GM18907 (cell line): ENCODE data around the gene FGFRL1.
"Not testable (repeated sequence)": the region's sequence is repeated elsewhere in the genome, so short reads cannot be mapped to it uniquely, and the experiment has no call there.

Experiments
- ATAC-seq: cut with Tn5 transposase; IDR thresholded peaks from one replicate; pipeline ENCODE4 v1.9.1; 2021; ENCODE audit warnings: mild to moderate bottlenecking, moderate library complexity; ENCODE audit not compliant: unreplicated experiment

Gene FGFRL1

GRCh38 chr4:1048773-1049590 lies 37.6 kb downstream of the FGFRL1 start:
- ATAC-seq, result no peak

- no peak for ATAC-seq
Measured at GRCh38 chr4:1049591-1049905, 38.1 kb downstream of the FGFRL1 start.

DNA sequence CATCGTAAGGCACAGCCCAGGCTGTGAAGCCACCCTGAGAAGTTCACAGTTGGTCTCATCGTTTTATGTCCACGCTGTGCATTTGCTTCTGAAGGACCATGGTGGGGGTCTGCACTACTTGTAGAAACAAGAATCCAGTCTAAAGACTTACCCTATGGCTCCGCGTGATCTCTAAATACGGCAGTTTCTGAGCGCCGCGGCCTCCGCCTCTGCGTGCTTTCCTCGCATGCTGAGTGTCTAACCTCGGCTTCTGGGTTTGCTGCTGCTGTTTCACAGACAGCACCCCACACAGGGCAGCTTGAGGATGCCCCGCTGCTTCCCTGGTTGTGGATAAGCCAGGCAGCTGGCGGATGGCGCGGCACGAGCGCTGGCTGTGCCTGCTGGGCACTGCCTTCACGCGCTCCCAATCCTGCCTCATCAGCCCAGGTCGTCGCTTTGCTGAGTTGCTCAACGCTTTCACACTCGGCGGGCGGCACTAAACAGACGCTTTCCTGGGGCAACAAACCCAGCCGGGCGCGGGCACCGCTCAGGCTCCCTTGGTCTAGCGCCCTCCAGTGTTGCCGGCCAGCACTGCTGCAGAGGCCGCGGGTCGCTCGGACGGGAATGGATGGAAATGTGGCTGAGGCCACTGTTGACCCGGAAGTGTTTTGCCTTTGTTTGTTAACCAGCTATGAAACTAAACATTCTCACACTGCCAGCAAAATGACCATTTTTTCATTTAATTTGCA lies 39.2 kb downstream of the FGFRL1 start:
- no peak for ATAC-seq

GRCh38 chr4:1051472-1051871 lies 40.0 kb downstream of the FGFRL1 start:
- ATAC-seq, result no peak

- no peak for ATAC-seq
Measured at GRCh38 chr4:1052231-1052671, 40.8 kb downstream of the FGFRL1 start.

DNA sequence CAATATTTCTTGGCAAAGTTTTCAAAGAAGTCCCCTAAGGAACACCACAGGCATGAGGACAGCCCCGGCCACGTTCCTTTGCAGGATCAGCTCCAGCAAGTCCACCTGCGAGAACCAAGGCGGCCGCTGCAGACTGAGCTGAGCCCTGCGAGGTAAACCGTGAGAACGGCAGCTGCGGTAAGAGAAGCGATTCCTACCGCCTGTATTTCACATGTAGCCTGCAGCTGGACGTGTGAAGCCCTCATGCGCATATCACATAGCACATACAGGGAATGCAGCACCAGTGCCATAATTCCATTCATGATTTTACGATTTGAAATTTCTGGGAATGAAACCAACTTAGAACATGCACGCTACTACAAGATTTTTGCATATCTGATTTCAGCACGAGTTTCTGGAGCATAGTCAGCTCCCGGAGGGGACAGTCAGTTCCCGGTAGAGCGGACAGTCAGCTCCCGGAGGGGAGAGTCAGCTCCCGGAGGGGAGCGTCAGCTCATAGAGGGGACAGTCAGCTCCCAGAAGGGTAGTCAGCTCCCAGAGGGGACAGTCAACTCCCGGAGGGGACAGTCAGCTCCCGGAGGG lies 41.7 kb downstream of the FGFRL1 start:
- ATAC-seq, result no peak

- ATAC-seq, result not testable (repeated sequence)
Measured at GRCh38 chr4:1053891-1054290, 42.5 kb downstream of the FGFRL1 start.

GRCh38 chr4:1054696-1055242 lies 43.3 kb downstream of the FGFRL1 start:
- ATAC-seq, result not testable (repeated sequence)

- not testable (repeated sequence) for ATAC-seq
Measured at GRCh38 chr4:1055243-1055701, 43.8 kb downstream of the FGFRL1 start.

GRCh38 chr4:1055721-1056590 lies 44.5 kb downstream of the FGFRL1 start:
- ATAC-seq, result peak; percentile 73

DNA sequence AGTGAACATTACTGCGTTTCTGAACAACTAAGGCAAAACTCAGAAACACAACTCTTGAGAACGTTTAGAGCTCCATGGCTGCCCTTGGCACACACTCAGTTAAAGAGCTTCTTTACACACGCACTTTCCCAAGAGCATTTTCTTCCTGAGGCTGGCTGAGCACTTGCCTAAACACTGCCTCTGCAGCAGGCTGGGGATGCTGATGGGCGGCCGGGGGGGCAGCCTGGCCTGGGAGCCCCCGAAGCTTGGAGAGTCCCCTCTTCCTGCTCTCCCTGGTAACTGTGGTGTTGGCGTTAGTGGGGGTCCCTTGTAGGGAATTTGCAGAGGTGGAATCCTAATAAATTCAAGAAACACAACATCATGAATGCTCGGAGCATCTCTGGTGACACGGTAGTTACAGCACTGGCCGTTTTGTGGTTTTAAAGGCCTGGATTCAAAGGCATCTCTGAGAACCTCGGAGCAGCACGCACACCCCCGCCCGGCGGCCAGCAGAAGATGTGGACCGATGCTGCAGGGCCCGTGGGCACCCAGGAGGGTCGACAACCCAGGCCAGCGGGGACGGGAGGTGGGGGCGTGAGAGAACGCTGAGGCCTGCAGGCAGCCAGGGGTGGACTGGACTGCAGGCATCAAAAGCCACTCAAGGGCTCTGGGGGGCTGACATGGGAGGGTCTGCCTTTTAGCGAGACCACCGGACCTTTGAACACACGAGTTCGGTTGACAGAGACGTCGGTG lies 45.4 kb downstream of the FGFRL1 start:
- no peak for ATAC-seq

DNA sequence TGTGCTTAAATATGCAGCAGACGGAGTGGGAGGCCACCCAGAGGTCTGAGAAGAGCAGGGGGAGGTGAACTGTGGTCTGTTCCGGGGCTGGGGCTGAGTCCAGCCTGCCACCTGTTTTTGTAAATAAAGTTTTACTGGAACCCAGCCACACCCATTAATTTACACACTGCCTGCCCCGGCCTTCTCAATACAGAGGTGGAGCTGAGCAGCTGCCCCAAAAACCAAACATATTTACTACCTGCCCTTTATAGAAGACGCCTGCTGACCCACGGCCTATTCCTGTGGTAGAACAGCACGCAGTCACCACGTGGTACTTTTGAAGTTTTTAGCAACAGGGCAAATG lies 45.9 kb downstream of the FGFRL1 start:
- ATAC-seq, result no peak

- no peak for ATAC-seq
Measured at GRCh38 chr4:1058198-1058996, 47.0 kb downstream of the FGFRL1 start.

DNA sequence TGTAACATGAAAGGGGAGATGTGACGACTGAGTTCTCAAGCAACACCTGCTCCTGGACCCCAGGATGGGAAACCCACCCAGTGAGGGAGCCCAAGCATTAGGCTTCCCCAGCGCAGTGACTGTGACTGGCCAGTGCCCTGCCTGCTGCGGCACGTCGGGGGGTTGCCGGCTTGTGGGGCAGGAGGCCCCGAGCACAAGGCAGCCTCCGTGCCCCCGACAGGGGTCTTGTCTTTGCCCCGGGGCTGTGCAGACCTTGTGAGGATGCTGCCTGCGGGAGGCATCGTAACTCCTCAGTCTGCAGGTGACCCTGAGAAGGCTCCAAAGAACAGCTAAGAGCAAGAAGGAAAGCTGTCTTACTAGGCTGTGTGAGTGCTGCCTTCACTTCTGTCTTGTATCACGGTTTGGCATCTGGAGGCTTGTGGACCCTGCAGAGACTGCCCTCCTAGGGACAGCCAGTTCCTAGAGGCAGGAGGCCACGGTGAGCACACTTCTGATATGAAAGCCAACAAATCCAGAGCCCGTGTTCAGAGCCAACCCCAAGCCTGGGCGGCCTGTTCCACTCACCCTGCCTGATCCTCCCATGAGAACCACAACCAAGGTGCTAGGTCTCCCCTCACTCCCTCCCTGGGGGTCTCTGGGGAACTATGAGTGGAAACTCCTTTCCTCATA lies 47.7 kb downstream of the FGFRL1 start:
- no peak for ATAC-seq

- no peak for ATAC-seq
Measured at GRCh38 chr4:1060121-1060520, 48.7 kb downstream of the FGFRL1 start.

- ATAC-seq, result no peak
Measured at GRCh38 chr4:1060621-1061020, 49.2 kb downstream of the FGFRL1 start.

GRCh38 chr4:1061056-1061700 lies 49.8 kb downstream of the FGFRL1 start:
- no peak for ATAC-seq

GRCh38 chr4:1061760-1062159 lies 50.3 kb downstream of the FGFRL1 start:
- ATAC-seq, result no peak
